ENCODE data around the gene LHPP. TPM values are rescaled to one million over a fixed set of nuclear protein-coding genes. Genes with fewer than 3 reads are reported as not detected.

LHPP gene
- total and polyA plus RNA-seq, 10 of the 15 experiments (the other 5 are each of a cell fraction or from before 2014, with no cell fraction given) = 0.79 to 9.8 (median 6.7) TPM

DNA sequence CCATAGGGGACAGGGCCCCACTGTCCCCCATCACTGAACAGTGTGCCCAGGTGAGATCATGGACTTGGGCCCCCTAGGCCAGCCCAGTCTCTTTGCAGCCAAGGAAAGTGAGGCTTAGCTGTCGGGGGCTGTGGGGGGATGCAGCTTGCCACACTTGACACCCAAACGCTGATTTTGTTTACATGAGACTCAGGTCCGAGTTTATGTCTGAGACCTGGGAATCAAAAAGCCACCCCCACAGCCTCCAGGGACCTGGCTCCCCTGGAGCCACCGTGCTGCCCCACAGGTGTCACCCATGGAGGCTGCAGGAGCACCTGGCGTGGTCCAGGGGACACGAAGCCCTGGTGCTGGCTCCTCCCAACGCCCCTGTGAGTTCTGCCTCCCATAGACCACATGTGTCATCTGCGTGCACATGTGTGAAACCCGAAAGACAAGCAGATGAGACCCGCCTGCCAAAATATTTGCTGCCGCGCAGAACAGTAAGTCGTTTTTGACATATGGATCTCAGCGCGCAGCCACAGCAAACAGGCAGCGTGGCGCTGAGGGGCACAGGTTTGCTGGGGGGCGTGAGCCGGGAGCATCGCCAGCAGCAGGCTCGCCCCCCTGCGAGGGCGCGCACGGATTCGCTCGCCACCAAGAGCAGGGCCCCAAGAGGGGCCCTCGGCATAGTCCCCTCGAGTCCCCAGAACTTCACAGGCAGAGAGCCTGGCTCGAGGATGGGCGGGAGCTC, 112.3 kb downstream of the LHPP start:
- DNase-seq (ENCODE audit: low read depth, low spot score) (no peak), ATAC-seq (no peak), FAIRE-seq (no peak)
- no TSS peak for BruUV-seq (replicated peaks)
- Histone ChIP-seq H3K4me1 (ENCODE audit: control insufficient read depth, insufficient read depth, low read length) (no peaks in the 10 kb centered on the region), H3K27ac (ENCODE audit: control insufficient read depth, insufficient read depth) (no peak overlapping the region), H3K79me2 (ENCODE audit: control insufficient read depth, insufficient read depth, low read length) (no peaks in the 10 kb centered on the region), H3K4me3 (no peak overlapping the region), H3K4me2 (ENCODE audit: control insufficient read depth, insufficient read depth) (no peak overlapping the region), H2AFZ (ENCODE audit: control insufficient read depth, low read depth, low read length) (no peak overlapping the region), H3K9me3 (replicated peaks; ENCODE audit: control insufficient read depth, insufficient read depth, low read length) (no peaks in the 10 kb centered on the region), H3K36me3 (ENCODE audit: control insufficient read depth in 2 of 2, insufficient read depth in 2 of 2, low read length in 1 of 2) (no peaks in the 10 kb centered on the region), H3K27me3 (replicated peaks in 1 of 2; ENCODE audit: control insufficient read depth in 2 of 2, insufficient read depth in 2 of 2, low read length in 1 of 2) (no peaks in the 10 kb centered on the region; a peak in 1 of 4 replicates), H3K9ac (ENCODE audit: control insufficient read depth, insufficient read depth, low read length) (no peak overlapping the region), H4K20me1 (ENCODE audit: control insufficient read depth, insufficient read depth) (no peaks in the 10 kb centered on the region)
- ChIA-PET CTCF (no interaction called here), POLR2A (no interaction called here), RAD21 (ENCODE audit: unreplicated experiment) (interaction anchor here (1.1 kb wide), 1 partner anchor 51 kb away, joined by 3 read pairs; no protein-coding TSS in a partner anchor), SMC1A (ENCODE audit: uncharacterized antibody, unreplicated experiment) (no interaction called here)
- WGBS (ENCODE audit: insufficient coverage, insufficient replicate concordance, low lambda C conversion rate, missing lambda C conversion rate) = 56% methylated on average over 31 of the region's 31 CpGs
- in situ Hi-C loops (cut with MboI) (no loop called here), intact Hi-C loops (cut with micrococcal nuclease; ENCODE audit: unreplicated experiment) (no loop called here)
- TF ChIP-seq YBX1 (IDR thresholded peaks at IDR 0.05) (no peak), WRNIP1 (IDR thresholded peaks at IDR 0.05; ENCODE audit: borderline replicate concordance, low read depth, low read length) (no peak), TARDBP (IDR thresholded peaks at IDR 0.05; ENCODE audit: borderline replicate concordance) (no peak), FOS (IDR thresholded peaks at IDR 0.05; ENCODE audit: borderline replicate concordance, extremely low read depth, insufficient read length) (no peak), ETV6 (conservative IDR thresholded peaks at IDR 0.05 in 1 of 2, IDR thresholded peaks at IDR 0.05 in 1 of 2; ENCODE audit: borderline replicate concordance in 1 of 2, low read depth in 1 of 2) (no peak), ESRRA (IDR thresholded peaks at IDR 0.05; ENCODE audit: low read length) (no peak), JUND (IDR thresholded peaks at IDR 0.05; ENCODE audit: low read depth, low read length) (no peak), JUNB (IDR thresholded peaks at IDR 0.05) (no peak), SMARCA5 (IDR thresholded peaks at IDR 0.05) (no peak), HDGF (IDR thresholded peaks at IDR 0.05) (no peak)
- TF ChIP-seq, protein P1, sequence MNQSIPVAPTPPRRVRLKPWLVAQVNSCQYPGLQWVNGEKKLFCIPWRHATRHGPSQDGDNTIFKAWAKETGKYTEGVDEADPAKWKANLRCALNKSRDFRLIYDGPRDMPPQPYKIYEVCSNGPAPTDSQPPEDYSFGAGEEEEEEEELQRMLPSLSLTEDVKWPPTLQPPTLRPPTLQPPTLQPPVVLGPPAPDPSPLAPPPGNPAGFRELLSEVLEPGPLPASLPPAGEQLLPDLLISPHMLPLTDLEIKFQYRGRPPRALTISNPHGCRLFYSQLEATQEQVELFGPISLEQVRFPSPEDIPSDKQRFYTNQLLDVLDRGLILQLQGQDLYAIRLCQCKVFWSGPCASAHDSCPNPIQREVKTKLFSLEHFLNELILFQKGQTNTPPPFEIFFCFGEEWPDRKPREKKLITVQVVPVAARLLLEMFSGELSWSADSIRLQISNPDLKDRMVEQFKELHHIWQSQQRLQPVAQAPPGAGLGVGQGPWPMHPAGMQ (IDR thresholded peaks at IDR 0.05; ENCODE audit: borderline replicate concordance) = no peak
- TF ChIP-seq, protein P2, sequence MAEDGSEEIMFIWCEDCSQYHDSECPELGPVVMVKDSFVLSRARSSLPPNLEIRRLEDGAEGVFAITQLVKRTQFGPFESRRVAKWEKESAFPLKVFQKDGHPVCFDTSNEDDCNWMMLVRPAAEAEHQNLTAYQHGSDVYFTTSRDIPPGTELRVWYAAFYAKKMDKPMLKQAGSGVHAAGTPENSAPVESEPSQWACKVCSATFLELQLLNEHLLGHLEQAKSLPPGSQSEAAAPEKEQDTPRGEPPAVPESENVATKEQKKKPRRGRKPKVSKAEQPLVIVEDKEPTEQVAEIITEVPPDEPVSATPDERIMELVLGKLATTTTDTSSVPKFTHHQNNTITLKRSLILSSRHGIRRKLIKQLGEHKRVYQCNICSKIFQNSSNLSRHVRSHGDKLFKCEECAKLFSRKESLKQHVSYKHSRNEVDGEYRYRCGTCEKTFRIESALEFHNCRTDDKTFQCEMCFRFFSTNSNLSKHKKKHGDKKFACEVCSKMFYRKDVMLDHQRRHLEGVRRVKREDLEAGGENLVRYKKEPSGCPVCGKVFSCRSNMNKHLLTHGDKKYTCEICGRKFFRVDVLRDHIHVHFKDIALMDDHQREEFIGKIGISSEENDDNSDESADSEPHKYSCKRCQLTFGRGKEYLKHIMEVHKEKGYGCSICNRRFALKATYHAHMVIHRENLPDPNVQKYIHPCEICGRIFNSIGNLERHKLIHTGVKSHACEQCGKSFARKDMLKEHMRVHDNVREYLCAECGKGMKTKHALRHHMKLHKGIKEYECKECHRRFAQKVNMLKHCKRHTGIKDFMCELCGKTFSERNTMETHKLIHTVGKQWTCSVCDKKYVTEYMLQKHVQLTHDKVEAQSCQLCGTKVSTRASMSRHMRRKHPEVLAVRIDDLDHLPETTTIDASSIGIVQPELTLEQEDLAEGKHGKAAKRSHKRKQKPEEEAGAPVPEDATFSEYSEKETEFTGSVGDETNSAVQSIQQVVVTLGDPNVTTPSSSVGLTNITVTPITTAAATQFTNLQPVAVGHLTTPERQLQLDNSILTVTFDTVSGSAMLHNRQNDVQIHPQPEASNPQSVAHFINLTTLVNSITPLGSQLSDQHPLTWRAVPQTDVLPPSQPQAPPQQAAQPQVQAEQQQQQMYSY (CRISPR knock-in tag; IDR thresholded peaks at IDR 0.05) = no peak
- TF ChIP-seq, protein P3, sequence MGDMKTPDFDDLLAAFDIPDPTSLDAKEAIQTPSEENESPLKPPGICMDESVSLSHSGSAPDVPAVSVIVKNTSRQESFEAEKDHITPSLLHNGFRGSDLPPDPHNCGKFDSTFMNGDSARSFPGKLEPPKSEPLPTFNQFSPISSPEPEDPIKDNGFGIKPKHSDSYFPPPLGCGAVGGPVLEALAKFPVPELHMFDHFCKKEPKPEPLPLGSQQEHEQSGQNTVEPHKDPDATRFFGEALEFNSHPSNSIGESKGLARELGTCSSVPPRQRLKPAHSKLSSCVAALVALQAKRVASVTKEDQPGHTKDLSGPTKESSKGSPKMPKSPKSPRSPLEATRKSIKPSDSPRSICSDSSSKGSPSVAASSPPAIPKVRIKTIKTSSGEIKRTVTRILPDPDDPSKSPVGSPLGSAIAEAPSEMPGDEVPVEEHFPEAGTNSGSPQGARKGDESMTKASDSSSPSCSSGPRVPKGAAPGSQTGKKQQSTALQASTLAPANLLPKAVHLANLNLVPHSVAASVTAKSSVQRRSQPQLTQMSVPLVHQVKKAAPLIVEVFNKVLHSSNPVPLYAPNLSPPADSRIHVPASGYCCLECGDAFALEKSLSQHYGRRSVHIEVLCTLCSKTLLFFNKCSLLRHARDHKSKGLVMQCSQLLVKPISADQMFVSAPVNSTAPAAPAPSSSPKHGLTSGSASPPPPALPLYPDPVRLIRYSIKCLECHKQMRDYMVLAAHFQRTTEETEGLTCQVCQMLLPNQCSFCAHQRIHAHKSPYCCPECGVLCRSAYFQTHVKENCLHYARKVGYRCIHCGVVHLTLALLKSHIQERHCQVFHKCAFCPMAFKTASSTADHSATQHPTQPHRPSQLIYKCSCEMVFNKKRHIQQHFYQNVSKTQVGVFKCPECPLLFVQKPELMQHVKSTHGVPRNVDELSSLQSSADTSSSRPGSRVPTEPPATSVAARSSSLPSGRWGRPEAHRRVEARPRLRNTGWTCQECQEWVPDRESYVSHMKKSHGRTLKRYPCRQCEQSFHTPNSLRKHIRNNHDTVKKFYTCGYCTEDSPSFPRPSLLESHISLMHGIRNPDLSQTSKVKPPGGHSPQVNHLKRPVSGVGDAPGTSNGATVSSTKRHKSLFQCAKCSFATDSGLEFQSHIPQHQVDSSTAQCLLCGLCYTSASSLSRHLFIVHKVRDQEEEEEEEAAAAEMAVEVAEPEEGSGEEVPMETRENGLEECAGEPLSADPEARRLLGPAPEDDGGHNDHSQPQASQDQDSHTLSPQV (IDR thresholded peaks at IDR 0.05) = no peak
